ENCODE results near the gene DQX1. TPM values are rescaled to one million over a fixed set of nuclear protein-coding genes. Genes with fewer than 3 reads are reported as not detected.
A peak's percentile ranks its signal among the peaks of the same experiment; 100 is the strongest.

The DQX1 gene
- total and polyA plus RNA-seq, 11 donors, result not detected

GRCh38 chr2:74514368-74515270 is 11.4 kb downstream of the DQX1 start, which contains the start of gene TLX2:
TSS of gene TLX2 (plus strand) at chr2:74514450. CDS start at chr2:74514807, 357 bp downstream.
- ATAC-seq, result peak in 1 of 4 donors; percentile 18
- H3K4me3 ChIP-seq, result peak within 1 kb of the TSS in 3 of 12 donors; percentile 4 to 39 (median 16)
- peak in 1 of 5 donors; percentile 25 for DNase-seq

GRCh38 chr2:74513605-74514367 is 12.2 kb downstream of the DQX1 start:
- peaks cover 60 to 97% (median 86%) of the 10 kb centered on the region in 9 donors for H3K27me3 ChIP-seq
- peaks cover 0 to 38% (median 22%) of the 10 kb centered on the region in 12 donors for H3K4me1 ChIP-seq
- H3K4me3 ChIP-seq, result peak overlapping the region in 3 of 12 donors; percentile 4 to 39 (median 16)
- ATAC-seq, result no peak
- TF ChIP-seq CTCF (IDR thresholded peaks at IDR 0.05) (no peak), POLR2A (IDR thresholded peaks at IDR 0.05) (no peak)
- 4 to 7% (median 6%) methylated on average over 41 to 52 of the region's 52 CpGs for WGBS, 4 donors
- peak in 1 of 5 donors; percentile 5 for DNase-seq
- H3K27ac ChIP-seq, result no peak overlapping the region
- intact Hi-C loops (cut with DNase I), result no loop called here
- no peaks in the 10 kb centered on the region for H3K36me3 ChIP-seq
- no peaks in the 10 kb centered on the region for H3K9me3 ChIP-seq

More at GRCh38 chr2:74514368-74515270, 11.4 kb downstream of the DQX1 start, which contains the start of gene TLX2:
- 2 to 5% (median 4%) methylated on average over 33 to 82 of the region's 82 CpGs for WGBS, 4 donors
- intact Hi-C loops (cut with DNase I), result no loop called here
- H3K4me1 ChIP-seq, result peaks cover 0 to 38% (median 22%) of the 10 kb centered on the region in 12 donors
- no peak within 1 kb of the TSS for H3K27ac ChIP-seq
- peaks cover 61 to 100% (median 94%) of the 10 kb centered on the region in 9 donors for H3K27me3 ChIP-seq
- H3K9me3 ChIP-seq, result no peaks in the 10 kb centered on the region
- TF ChIP-seq POLR2A (IDR thresholded peaks at IDR 0.05) (no peak), CTCF (IDR thresholded peaks at IDR 0.05) (no peak)
- H3K36me3 ChIP-seq, result no peaks in the 10 kb centered on the region

- ATAC-seq (no peak), DNase-seq (peak in 1 of 5 donors; percentile 7)
- 4 to 11% (median 6%) methylated on average over 9 to 36 of the region's 36 CpGs for WGBS, 4 donors
- no peak overlapping the region for H3K27ac ChIP-seq
- no peak overlapping the region for H3K4me3 ChIP-seq
- peaks cover 55 to 91% (median 79%) of the 10 kb centered on the region in 9 donors for H3K27me3 ChIP-seq
- no peaks in the 10 kb centered on the region for H3K9me3 ChIP-seq
- TF ChIP-seq CTCF (IDR thresholded peaks at IDR 0.05) (no peak), POLR2A (IDR thresholded peaks at IDR 0.05) (no peak)
- H3K36me3 ChIP-seq, result no peaks in the 10 kb centered on the region
- intact Hi-C loops (cut with DNase I), result no loop called here
- H3K4me1 ChIP-seq, result peaks cover 0 to 44% (median 26%) of the 10 kb centered on the region in 12 donors
Measured at GRCh38 chr2:74512744-74513604, 13.1 kb downstream of the DQX1 start.

All from heart left ventricle (tissue), 16 donors.